ENCODE measurements around the gene TMLHE.
"Not testable (repeated sequence)": the region's sequence is repeated elsewhere in the genome, so short reads cannot be mapped to it uniquely, and the experiment has no call there.

DNA sequence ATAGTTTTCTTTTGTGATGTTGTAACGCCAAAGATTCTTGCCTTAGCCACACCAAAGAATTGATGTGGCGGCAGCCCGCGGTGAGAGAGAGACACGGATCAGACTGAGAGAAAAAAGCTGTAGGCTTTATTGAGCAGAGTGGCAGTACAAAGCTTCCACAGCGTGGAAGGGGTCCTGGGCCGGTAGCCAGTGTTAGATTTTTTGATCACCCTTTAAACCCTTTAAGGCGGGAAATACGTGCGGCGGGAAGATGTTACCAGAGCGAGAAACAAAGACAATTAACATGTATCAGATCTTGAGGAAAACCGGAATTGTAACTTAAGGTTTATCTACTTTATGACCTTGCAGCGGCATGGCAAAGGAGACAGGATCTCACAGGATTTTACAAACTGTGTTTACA lies 28.6 kb upstream of the TMLHE start:
- TF ChIP-seq, protein P1, sequence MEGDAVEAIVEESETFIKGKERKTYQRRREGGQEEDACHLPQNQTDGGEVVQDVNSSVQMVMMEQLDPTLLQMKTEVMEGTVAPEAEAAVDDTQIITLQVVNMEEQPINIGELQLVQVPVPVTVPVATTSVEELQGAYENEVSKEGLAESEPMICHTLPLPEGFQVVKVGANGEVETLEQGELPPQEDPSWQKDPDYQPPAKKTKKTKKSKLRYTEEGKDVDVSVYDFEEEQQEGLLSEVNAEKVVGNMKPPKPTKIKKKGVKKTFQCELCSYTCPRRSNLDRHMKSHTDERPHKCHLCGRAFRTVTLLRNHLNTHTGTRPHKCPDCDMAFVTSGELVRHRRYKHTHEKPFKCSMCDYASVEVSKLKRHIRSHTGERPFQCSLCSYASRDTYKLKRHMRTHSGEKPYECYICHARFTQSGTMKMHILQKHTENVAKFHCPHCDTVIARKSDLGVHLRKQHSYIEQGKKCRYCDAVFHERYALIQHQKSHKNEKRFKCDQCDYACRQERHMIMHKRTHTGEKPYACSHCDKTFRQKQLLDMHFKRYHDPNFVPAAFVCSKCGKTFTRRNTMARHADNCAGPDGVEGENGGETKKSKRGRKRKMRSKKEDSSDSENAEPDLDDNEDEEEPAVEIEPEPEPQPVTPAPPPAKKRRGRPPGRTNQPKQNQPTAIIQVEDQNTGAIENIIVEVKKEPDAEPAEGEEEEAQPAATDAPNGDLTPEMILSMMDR (IDR thresholded peaks at IDR 0.05) = not testable (repeated sequence)
- TF ChIP-seq POLR2A (IDR thresholded peaks at IDR 0.05) = not testable (repeated sequence)

All from testis (tissue), 2 donors.